ENCODE data around the gene RFX6.

Gene RFX6

DNA sequence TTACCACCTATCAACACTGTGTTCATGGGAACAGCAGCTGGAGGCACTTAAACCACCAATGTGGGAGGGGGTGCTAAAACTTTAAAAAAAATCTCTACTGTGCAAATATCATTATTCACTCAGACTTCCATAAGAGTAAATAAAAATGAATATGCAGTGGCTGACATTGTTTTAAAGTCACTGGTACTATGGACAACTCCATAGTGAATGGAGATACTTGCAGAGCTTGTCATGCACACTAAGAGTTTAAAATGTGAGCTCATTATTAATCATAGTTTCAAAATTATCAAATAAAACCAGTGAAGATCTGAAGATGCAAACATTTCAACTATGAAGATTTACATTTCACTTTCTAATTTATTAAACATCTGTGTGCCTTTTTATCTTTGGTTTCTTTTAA, 54.4 kb downstream of the RFX6 start:
- Histone ChIP-seq H3K27ac (ENCODE audit: extremely low read depth, low read depth, low read length) (no peak overlapping the region), H3K4me3 (ENCODE audit: low read depth, low read length) (no peak overlapping the region), H3K4me1 (ENCODE audit: control insufficient read depth, insufficient read depth, low read length) (peaks cover 26% of the 10 kb centered on the region), H3K9me3 (ENCODE audit: control insufficient read depth, insufficient read depth, low read depth, low read length) (no peaks in the 10 kb centered on the region), H3K36me3 (ENCODE audit: control insufficient read depth in 2 of 2, insufficient read depth in 1 of 2, low read length in 2 of 2) (no peaks in the 10 kb centered on the region)
- TF ChIP-seq ZNF112 (tag by site-specific recombination; IDR thresholded peaks at IDR 0.05) (no peak), ZNF2 (tag by site-specific recombination; IDR thresholded peaks at IDR 0.05) (no peak)
- TF ChIP-seq, protein P1, sequence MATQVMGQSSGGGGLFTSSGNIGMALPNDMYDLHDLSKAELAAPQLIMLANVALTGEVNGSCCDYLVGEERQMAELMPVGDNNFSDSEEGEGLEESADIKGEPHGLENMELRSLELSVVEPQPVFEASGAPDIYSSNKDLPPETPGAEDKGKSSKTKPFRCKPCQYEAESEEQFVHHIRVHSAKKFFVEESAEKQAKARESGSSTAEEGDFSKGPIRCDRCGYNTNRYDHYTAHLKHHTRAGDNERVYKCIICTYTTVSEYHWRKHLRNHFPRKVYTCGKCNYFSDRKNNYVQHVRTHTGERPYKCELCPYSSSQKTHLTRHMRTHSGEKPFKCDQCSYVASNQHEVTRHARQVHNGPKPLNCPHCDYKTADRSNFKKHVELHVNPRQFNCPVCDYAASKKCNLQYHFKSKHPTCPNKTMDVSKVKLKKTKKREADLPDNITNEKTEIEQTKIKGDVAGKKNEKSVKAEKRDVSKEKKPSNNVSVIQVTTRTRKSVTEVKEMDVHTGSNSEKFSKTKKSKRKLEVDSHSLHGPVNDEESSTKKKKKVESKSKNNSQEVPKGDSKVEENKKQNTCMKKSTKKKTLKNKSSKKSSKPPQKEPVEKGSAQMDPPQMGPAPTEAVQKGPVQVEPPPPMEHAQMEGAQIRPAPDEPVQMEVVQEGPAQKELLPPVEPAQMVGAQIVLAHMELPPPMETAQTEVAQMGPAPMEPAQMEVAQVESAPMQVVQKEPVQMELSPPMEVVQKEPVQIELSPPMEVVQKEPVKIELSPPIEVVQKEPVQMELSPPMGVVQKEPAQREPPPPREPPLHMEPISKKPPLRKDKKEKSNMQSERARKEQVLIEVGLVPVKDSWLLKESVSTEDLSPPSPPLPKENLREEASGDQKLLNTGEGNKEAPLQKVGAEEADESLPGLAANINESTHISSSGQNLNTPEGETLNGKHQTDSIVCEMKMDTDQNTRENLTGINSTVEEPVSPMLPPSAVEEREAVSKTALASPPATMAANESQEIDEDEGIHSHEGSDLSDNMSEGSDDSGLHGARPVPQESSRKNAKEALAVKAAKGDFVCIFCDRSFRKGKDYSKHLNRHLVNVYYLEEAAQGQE (tag by site-specific recombination; IDR thresholded peaks at IDR 0.05) = peak; percentile 32; the same call in 1 of the 2 replicates
- ChIA-PET POLR2A (interaction anchor here (0.5 kb wide), 1 partner anchor 1202 kb away, joined by 3 read pairs; no protein-coding TSS in a partner anchor), CTCF (interaction anchor here (0.6 to 0.9 kb wide), 2 partner anchors 14 to 416 kb away, joined by 3 to 4 read pairs; no protein-coding TSS in a partner anchor)

DNA sequence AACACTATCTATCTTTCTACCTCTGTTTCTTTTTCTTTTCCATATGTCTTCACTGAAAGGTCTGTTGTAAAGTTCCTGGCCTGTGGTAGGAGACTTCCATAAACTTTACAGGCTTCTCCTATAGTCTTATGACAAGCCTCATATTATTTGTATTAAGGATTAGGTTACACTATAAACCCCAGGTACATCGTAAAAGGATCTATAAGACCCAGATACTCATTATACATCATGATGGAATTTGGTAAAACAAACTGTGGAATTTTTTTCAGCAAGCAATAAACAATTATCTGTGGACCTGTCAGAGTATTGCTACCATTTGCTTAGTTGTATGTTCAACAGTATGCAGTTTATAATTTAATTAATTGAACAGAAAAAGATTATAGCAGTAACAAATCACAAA, 55.5 kb downstream of the RFX6 start:
- H3K27ac ChIP-seq (ENCODE audit: extremely low read depth, low read depth, low read length) = no peak overlapping the region
- no peak overlapping the region for H3K4me3 ChIP-seq (ENCODE audit: low read depth, low read length)
- no peaks in the 10 kb centered on the region for H3K36me3 ChIP-seq (ENCODE audit: control insufficient read depth in 2 of 2, insufficient read depth in 1 of 2, low read length in 2 of 2)
- POLR2A ChIA-PET = no interaction called here
- H3K4me1 ChIP-seq (ENCODE audit: control insufficient read depth, insufficient read depth, low read length) = peaks cover 26% of the 10 kb centered on the region
- CTCF ChIA-PET = no interaction called here
- no peaks in the 10 kb centered on the region for H3K9me3 ChIP-seq (ENCODE audit: control insufficient read depth, insufficient read depth, low read depth, low read length)
- no peak for TF ChIP-seq ZNF157 (tag by site-specific recombination; IDR thresholded peaks at IDR 0.05)
- TF ChIP-seq YY1 (tag by site-specific recombination; IDR thresholded peaks at IDR 0.05) = no peak
- peak; percentile 32 for TF ChIP-seq ZNF366 (tag by site-specific recombination; conservative IDR thresholded peaks at IDR 0.05)
- no peak for TF ChIP-seq ZNF701 (tag by site-specific recombination; IDR thresholded peaks at IDR 0.05)
- no peak; the same call in 1 of the 2 replicates for TF ChIP-seq ZNF426 (tag by site-specific recombination; IDR thresholded peaks at IDR 0.05)
- TF ChIP-seq ZNF768 (tag by site-specific recombination; IDR thresholded peaks at IDR 0.05) = no peak
- TF ChIP-seq HOXD13 (CRISPR knock-in tag; IDR thresholded peaks at IDR 0.05; ENCODE audit: borderline replicate concordance) = peak; percentile 84
- TF ChIP-seq ZXDB (tag by site-specific recombination; IDR thresholded peaks at IDR 0.05) = peak; percentile 71
- no peak for TF ChIP-seq ZNF830 (tag by site-specific recombination; IDR thresholded peaks at IDR 0.05; ENCODE audit: low read depth)
- TF ChIP-seq ZNF843 (tag by site-specific recombination; IDR thresholded peaks at IDR 0.05) = peak; percentile 95
- no peak for TF ChIP-seq ZNF76 (tag by site-specific recombination; IDR thresholded peaks at IDR 0.05; ENCODE audit: borderline replicate concordance, low read depth)
- TF ChIP-seq, protein P2, sequence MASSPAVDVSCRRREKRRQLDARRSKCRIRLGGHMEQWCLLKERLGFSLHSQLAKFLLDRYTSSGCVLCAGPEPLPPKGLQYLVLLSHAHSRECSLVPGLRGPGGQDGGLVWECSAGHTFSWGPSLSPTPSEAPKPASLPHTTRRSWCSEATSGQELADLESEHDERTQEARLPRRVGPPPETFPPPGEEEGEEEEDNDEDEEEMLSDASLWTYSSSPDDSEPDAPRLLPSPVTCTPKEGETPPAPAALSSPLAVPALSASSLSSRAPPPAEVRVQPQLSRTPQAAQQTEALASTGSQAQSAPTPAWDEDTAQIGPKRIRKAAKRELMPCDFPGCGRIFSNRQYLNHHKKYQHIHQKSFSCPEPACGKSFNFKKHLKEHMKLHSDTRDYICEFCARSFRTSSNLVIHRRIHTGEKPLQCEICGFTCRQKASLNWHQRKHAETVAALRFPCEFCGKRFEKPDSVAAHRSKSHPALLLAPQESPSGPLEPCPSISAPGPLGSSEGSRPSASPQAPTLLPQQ (tag by site-specific recombination; IDR thresholded peaks at IDR 0.05) = no peak
- TF ChIP-seq IKZF3 (tag by site-specific recombination; IDR thresholded peaks at IDR 0.05) = peak; percentile 78
- no peak for TF ChIP-seq ZNF114 (tag by site-specific recombination; IDR thresholded peaks at IDR 0.05)
- TF ChIP-seq, protein P3, sequence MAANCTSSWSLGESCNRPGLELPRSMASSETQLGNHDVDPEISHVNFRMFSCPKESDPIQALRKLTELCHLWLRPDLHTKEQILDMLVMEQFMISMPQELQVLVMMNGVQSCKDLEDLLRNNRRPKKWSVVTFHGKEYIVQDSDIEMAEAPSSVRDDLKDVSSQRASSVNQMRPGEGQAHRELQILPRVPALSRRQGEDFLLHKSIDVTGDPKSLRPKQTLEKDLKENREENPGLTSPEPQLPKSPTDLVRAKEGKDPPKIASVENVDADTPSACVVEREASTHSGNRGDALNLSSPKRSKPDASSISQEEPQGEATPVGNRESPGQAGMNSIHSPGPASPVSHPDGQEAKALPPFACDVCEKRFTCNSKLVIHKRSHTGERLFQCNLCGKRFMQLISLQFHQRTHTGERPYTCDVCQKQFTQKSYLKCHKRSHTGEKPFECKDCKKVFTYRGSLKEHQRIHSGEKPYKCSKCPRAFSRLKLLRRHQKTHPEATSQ (tag by site-specific recombination; IDR thresholded peaks at IDR 0.05) = no peak
- peak; percentile 81; the same call in 1 of the 2 replicates for TF ChIP-seq OSR2 (tag by site-specific recombination; IDR thresholded peaks at IDR 0.05)
- TF ChIP-seq, protein P4, sequence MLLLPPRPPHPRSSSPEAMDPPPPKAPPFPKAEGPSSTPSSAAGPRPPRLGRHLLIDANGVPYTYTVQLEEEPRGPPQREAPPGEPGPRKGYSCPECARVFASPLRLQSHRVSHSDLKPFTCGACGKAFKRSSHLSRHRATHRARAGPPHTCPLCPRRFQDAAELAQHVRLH (tag by site-specific recombination; IDR thresholded peaks at IDR 0.05) = peak; percentile 57; the same call in 1 of the 2 replicates
- TF ChIP-seq ZNF184 (tag by site-specific recombination; IDR thresholded peaks at IDR 0.05) = no peak
- TF ChIP-seq, protein P5, sequence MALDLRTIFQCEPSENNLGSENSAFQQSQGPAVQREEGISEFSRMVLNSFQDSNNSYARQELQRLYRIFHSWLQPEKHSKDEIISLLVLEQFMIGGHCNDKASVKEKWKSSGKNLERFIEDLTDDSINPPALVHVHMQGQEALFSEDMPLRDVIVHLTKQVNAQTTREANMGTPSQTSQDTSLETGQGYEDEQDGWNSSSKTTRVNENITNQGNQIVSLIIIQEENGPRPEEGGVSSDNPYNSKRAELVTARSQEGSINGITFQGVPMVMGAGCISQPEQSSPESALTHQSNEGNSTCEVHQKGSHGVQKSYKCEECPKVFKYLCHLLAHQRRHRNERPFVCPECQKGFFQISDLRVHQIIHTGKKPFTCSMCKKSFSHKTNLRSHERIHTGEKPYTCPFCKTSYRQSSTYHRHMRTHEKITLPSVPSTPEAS (tag by site-specific recombination; IDR thresholded peaks at IDR 0.05) = 0 out of 2 replicates have a peak, but pooled peaks have one; percentile 9
- peak; percentile 91 for TF ChIP-seq FEZF1 (tag by site-specific recombination; IDR thresholded peaks at IDR 0.05)
- no peak for TF ChIP-seq ZNF223 (tag by site-specific recombination; IDR thresholded peaks at IDR 0.05)
- TF ChIP-seq KLF16 (tag by site-specific recombination; IDR thresholded peaks at IDR 0.05) = 0 out of 2 replicates have a peak, but pooled peaks have one; percentile 29
- no peak for TF ChIP-seq ZNF791 (tag by site-specific recombination; IDR thresholded peaks at IDR 0.05)
- peak; percentile 43; the same call in 1 of the 2 replicates for TF ChIP-seq ZNF394 (tag by site-specific recombination; IDR thresholded peaks at IDR 0.05; ENCODE audit: borderline replicate concordance)

Measured in HEK293 (cell line).